Prostate gland (tissue), 2 donors: ENCODE measurements around the gene SCARB1.

Source experiments
- POLR2AphosphoS5 ChIP-seq: sonication (generic); formaldehyde crosslinking; IDR thresholded peaks from one replicate; pipeline ENCODE4 v1.6.1; 2017; ENCODE audit warnings: antibody characterized with exemption
- TF ChIP-seq, protein P1 (sequence below), 4 experiments: fragments of 200-600 bp in 2 of 4; fragments of 450-650 bp in 2 of 4; sonication (generic) in 2 of 4; IDR thresholded peaks; 1 replicate in 3 of 4; 2 replicates in 1 of 4; pipeline ENCODE4 v1.5.1; 2016 to 2019; ENCODE audit warnings: antibody characterized with exemption in 4 of 4, mild to moderate bottlenecking in 2 of 4, moderate library complexity in 2 of 4

DNA sequence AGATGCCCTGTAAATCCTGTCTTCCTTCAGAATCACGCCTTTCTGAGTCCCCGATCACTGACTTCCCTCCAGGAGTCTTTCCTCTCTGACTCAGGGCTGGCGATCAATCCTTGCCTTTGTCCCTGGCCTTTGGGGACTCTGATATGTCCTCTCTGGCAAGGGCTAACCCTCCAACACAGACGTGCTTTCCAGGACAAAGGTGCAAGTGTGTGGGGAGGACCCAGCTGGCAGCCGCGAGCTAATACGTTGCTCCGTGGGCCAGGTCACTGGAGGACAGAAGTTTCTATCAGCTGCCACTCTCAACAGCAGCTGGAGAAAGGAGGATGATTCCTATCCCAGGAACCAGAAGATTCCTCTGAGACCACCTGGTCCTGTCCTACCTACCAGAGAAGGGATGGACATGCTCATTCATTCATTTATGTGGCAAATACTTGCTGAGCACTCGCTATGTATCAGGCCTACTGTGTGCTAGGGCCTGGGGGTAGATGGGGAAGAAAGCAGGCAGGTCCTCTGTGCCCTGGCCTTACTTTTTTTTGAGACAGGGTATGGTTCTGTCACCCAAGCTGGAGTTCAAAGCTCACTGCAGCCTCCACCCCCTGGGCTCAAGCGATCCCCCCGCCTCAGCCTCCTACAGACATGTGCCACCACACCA, 8.5 kb upstream of the SCARB1 start:
- TF ChIP-seq POLR2AphosphoS5 = no peak
- TF ChIP-seq, protein P1, sequence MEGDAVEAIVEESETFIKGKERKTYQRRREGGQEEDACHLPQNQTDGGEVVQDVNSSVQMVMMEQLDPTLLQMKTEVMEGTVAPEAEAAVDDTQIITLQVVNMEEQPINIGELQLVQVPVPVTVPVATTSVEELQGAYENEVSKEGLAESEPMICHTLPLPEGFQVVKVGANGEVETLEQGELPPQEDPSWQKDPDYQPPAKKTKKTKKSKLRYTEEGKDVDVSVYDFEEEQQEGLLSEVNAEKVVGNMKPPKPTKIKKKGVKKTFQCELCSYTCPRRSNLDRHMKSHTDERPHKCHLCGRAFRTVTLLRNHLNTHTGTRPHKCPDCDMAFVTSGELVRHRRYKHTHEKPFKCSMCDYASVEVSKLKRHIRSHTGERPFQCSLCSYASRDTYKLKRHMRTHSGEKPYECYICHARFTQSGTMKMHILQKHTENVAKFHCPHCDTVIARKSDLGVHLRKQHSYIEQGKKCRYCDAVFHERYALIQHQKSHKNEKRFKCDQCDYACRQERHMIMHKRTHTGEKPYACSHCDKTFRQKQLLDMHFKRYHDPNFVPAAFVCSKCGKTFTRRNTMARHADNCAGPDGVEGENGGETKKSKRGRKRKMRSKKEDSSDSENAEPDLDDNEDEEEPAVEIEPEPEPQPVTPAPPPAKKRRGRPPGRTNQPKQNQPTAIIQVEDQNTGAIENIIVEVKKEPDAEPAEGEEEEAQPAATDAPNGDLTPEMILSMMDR (IDR thresholded peaks at IDR 0.05) = no peak
